ENCODE data around the gene SLFN13.
"Not testable (repeated sequence)": the region's sequence is repeated elsewhere in the genome, so short reads cannot be mapped to it uniquely, and the experiment has no call there.

The SLFN13 gene

GRCh38 chr17:35476283-35476820 lies 27.8 kb upstream of the SLFN13 start (continued):
- TF ChIP-seq CREB5 (CRISPR knock-in tag; IDR thresholded peaks at IDR 0.05; ENCODE audit: low read depth) = no peak
- no peak for TF ChIP-seq ZC3H10 (CRISPR knock-in tag; IDR thresholded peaks at IDR 0.05)
- no peak for TF ChIP-seq RARB (CRISPR knock-in tag; IDR thresholded peaks at IDR 0.05)
- no peak for TF ChIP-seq CSDC2 (CRISPR knock-in tag; IDR thresholded peaks at IDR 0.05)
- TF ChIP-seq POU6F1 (CRISPR knock-in tag; IDR thresholded peaks at IDR 0.05; ENCODE audit: borderline replicate concordance, low read depth) = no peak
- TF ChIP-seq ZNF70 (CRISPR knock-in tag; IDR thresholded peaks at IDR 0.05) = no peak
- no peak for TF ChIP-seq ZFP30 (CRISPR knock-in tag; IDR thresholded peaks at IDR 0.05)

GRCh38 chr17:35468475-35468874 lies 19.9 kb upstream of the SLFN13 start:
- no peak for ATAC-seq
- TF ChIP-seq PATZ1 (CRISPR knock-in tag; IDR thresholded peaks at IDR 0.05; ENCODE audit: borderline replicate concordance) (no peak), CSDC2 (CRISPR knock-in tag; IDR thresholded peaks at IDR 0.05) (no peak)

GRCh38 chr17:35467824-35468223 lies 19.3 kb upstream of the SLFN13 start:
- no peak for TF ChIP-seq ZC3H10 (CRISPR knock-in tag; IDR thresholded peaks at IDR 0.05)
- no peak for TF ChIP-seq ISL1 (CRISPR knock-in tag; IDR thresholded peaks at IDR 0.05)
- no peak for ATAC-seq

- ATAC-seq = no peak
- TF ChIP-seq ZNF8 (CRISPR knock-in tag; IDR thresholded peaks at IDR 0.05) (no peak), ZFP3 (CRISPR knock-in tag; IDR thresholded peaks at IDR 0.05) (no peak), PPARA (CRISPR knock-in tag; IDR thresholded peaks at IDR 0.05; ENCODE audit: borderline replicate concordance) (no peak), ESRRG (CRISPR knock-in tag; IDR thresholded peaks at IDR 0.05) (no peak), TOX (CRISPR knock-in tag; IDR thresholded peaks at IDR 0.05; ENCODE audit: borderline replicate concordance) (no peak), BACH2 (CRISPR knock-in tag; IDR thresholded peaks at IDR 0.05; ENCODE audit: borderline replicate concordance) (no peak), RARB (CRISPR knock-in tag; IDR thresholded peaks at IDR 0.05) (no peak), ZNF565 (CRISPR knock-in tag; conservative IDR thresholded peaks at IDR 0.05; ENCODE audit: low read depth) (no peak), SNAI2 (CRISPR knock-in tag; IDR thresholded peaks at IDR 0.05) (no peak), CSDC2 (CRISPR knock-in tag; IDR thresholded peaks at IDR 0.05) (no peak), TCF4 (CRISPR knock-in tag; IDR thresholded peaks at IDR 0.05; ENCODE audit: borderline replicate concordance) (no peak), ZNF70 (CRISPR knock-in tag; IDR thresholded peaks at IDR 0.05) (no peak), CREB5 (CRISPR knock-in tag; IDR thresholded peaks at IDR 0.05; ENCODE audit: low read depth) (no peak), ZFP30 (CRISPR knock-in tag; IDR thresholded peaks at IDR 0.05) (no peak), PATZ1 (CRISPR knock-in tag; IDR thresholded peaks at IDR 0.05; ENCODE audit: borderline replicate concordance) (no peak), OSR1 (CRISPR knock-in tag; IDR thresholded peaks at IDR 0.05) (no peak), ZC3H10 (CRISPR knock-in tag; IDR thresholded peaks at IDR 0.05) (no peak), CSRNP3 (CRISPR knock-in tag; IDR thresholded peaks at IDR 0.05) (no peak)
These were observed 11.8 kb upstream of the SLFN13 start for GRCh38 chr17:35460354-35460851.

- not testable (repeated sequence) for ATAC-seq
These were observed 5.5 kb upstream of the SLFN13 start for GRCh38 chr17:35454035-35454434.
